K562 (cell line): ENCODE data around the gene FRMD3. TPM values are rescaled to one million over a fixed set of nuclear protein-coding genes. Genes with fewer than 3 reads are reported as not detected.
A peak's percentile ranks its signal among the peaks of the same experiment; 100 is the strongest.

ENCODE experiments used
- ATAC-seq: fragments of 200-7000 bp; cut with Tn5 transposase; 3 replicates; pipeline ENCODE4 v1.9.1; 2020; ENCODE audit warnings: moderate library complexity
- Bru-seq: library from RNA; stranded (reverse); fragments of 400-500 nt; gene quantifications from one replicate; lab custom pipeline; 2021; lab: Mats Ljungman, UMichigan
- BruChase-seq, 2 experiments: library from RNA; stranded (reverse); fragments of 400-500 nt; gene quantifications; one replicate each; lab custom pipeline; 2021; lab: Mats Ljungman, UMichigan
- BruUV-seq: library from RNA; stranded (reverse); fragments of 400-500 nt; replicated peaks from 2 replicates; lab custom pipeline; 2021; lab: Mats Ljungman, UMichigan
- CTCF ChIA-PET: fragments of 300-600 bp; formaldehyde crosslinking; extraction: SDS; loops from one replicate; lab custom pipeline; 2021; ENCODE audit warnings: low intra/inter-chr PET ratio; lab: Yijun Ruan, JAX
- POLR2A ChIA-PET: fragments of 300-600, 350-650 bp; sonication (Branson Sonifier 250); formaldehyde crosslinking; extraction: SDS; loops from one replicate; lab custom pipeline; 2021; ENCODE audit warnings: antibody characterized with exemption, inconsistent platforms; lab: Yijun Ruan, JAX
- DNase-seq, 4 experiments: peaks; one replicate each; pipeline versions ENCODE4 v3.0.0 to v3.0.0-alpha.2; 2011 to 2018; ENCODE audit warnings: low spot score in 3 of 4, mixed read lengths in 3 of 4; ENCODE audit errors: extremely low read depth in 1 of 4
- FAIRE-seq: peaks from 2 replicates; lab custom pipeline; 2011; peaks lifted over from hg19 to GRCh38; lab: Jason Lieb, UNC
- H2AFZ ChIP-seq: 2 replicates; pipeline ENCODE4 v1.6.0; 2011; ENCODE audit warnings: low read depth, low read length, control low read depth, inconsistent platforms
- H3K27ac ChIP-seq: fragments of 200-600 bp; 3 replicates; pipeline ENCODE4 v1.8.0; 2011; ENCODE audit warnings: low read depth, mild to moderate bottlenecking, control low read depth, inconsistent platforms, low read length, moderate library complexity, mixed read lengths; ENCODE audit errors: extremely low read depth
- H3K27me3 ChIP-seq, 2 experiments: fragments of 300-600 bp in 1 of 2; 2 replicates in 1 of 2; 3 replicates in 1 of 2; pipeline versions ENCODE4 v1.6.0 to v1.8.0; 2011; ENCODE audit warnings: inconsistent platforms in 2 of 2, low read length in 2 of 2, mild to moderate bottlenecking in 1 of 2, mixed read lengths in 1 of 2, moderate library complexity in 1 of 2; ENCODE audit not compliant: control insufficient read depth in 2 of 2, insufficient read depth in 2 of 2
- H3K36me3 ChIP-seq: fragments of 300-600 bp; 3 replicates; pipeline ENCODE4 v1.8.0; 2011; ENCODE audit warnings: mild to moderate bottlenecking, low read length, inconsistent platforms; ENCODE audit not compliant: control insufficient read depth, insufficient read depth
- H3K4me1 ChIP-seq, 2 experiments: fragments of 200-600 bp in 1 of 2; replicated peaks in 1 of 2; 2 replicates in 1 of 2; 3 replicates in 1 of 2; pipeline versions ENCODE4 v1.5.1 to v1.8.0; 2011; ENCODE audit warnings: inconsistent platforms in 2 of 2, low read length in 2 of 2, mild to moderate bottlenecking in 1 of 2, mixed read lengths in 1 of 2, moderate library complexity in 1 of 2; ENCODE audit not compliant: control insufficient read depth in 2 of 2, insufficient read depth in 2 of 2
- H3K4me2 ChIP-seq: 2 replicates; pipeline ENCODE4 v1.6.1; 2011; ENCODE audit warnings: low read length, control low read depth, inconsistent platforms, mixed read lengths; ENCODE audit not compliant: insufficient read depth
- H3K4me3 ChIP-seq: fragments of 200-600 bp; sonication (generic), shearing (Covaris generic); 2 replicates; pipeline ENCODE4 v1.5.1; 2016; ENCODE audit warnings: control low read depth, inconsistent platforms
- H3K79me2 ChIP-seq: fragments of 200-600 bp; 3 replicates; pipeline ENCODE4 v1.8.0; 2011; ENCODE audit warnings: low read length, inconsistent platforms; ENCODE audit not compliant: control insufficient read depth, insufficient read depth
- H3K9ac ChIP-seq, 2 experiments: 2 replicates each; pipeline versions ENCODE4 v1.6.0 to v1.6.1; 2011; ENCODE audit warnings: low read depth in 2 of 2, low read length in 2 of 2, control low read depth in 1 of 2, inconsistent platforms in 1 of 2, mild to moderate bottlenecking in 1 of 2, mixed read lengths in 1 of 2; ENCODE audit not compliant: insufficient read depth in 1 of 2
- H3K9me1 ChIP-seq: one replicate; pipeline ENCODE4 v1.6.0; 2011; ENCODE audit warnings: inconsistent platforms, mild to moderate bottlenecking, low read length, moderate library complexity; ENCODE audit not compliant: control insufficient read depth, insufficient read depth
- H3K9me3 ChIP-seq: replicated peaks from 2 replicates; pipeline ENCODE4 v1.5.1; 2011; ENCODE audit warnings: low read depth, low read length, inconsistent platforms; ENCODE audit not compliant: control insufficient read depth, insufficient read depth
- H4K20me1 ChIP-seq: replicated peaks from 2 replicates; pipeline ENCODE4 v1.6.1; 2011; ENCODE audit warnings: low read length, inconsistent platforms, mixed read lengths; ENCODE audit not compliant: control insufficient read depth, insufficient read depth
- BDP1 ChIP-seq: IDR thresholded peaks from 3 replicates; pipeline ENCODE4 v1.6.1; 2011; ENCODE audit not compliant: insufficient read length, insufficient read depth
- FOXJ2 ChIP-seq: fragments of 200-800 bp; sonication (Bioruptor generic); IDR thresholded peaks from 2 replicates; pipeline ENCODE4 v1.6.1; 2016; ENCODE audit warnings: missing genetic modification characterization, missing compliant biosample characterization
- ILF3 ChIP-seq: fragments of 450-650 bp; IDR thresholded peaks from 2 replicates; pipeline ENCODE4 v1.6.1; 2018; ENCODE audit warnings: antibody characterized with exemption, mild to moderate bottlenecking, moderate library complexity, borderline replicate concordance
- RNF2 ChIP-seq: sonication (generic); IDR thresholded peaks from 2 replicates; pipeline ENCODE4 v1.6.1; 2016
- SREBF1 ChIP-seq: fragments of 150-350 bp; IDR thresholded peaks from 2 replicates; pipeline ENCODE4 v1.6.1; 2014; ENCODE audit warnings: antibody characterized with exemption, low read depth, low read length, borderline replicate concordance
- SRSF3 ChIP-seq: fragments of 200-400 bp; formaldehyde crosslinking; IDR thresholded peaks from 2 replicates; pipeline ENCODE4 v1.6.1; 2016; ENCODE audit warnings: mild to moderate bottlenecking, low read length, moderate library complexity; ENCODE audit not compliant: insufficient read depth
- TBL1XR1 ChIP-seq, 2 experiments: IDR thresholded peaks; 2 replicates each; pipeline ENCODE4 v1.6.1; 2012; ENCODE audit warnings: improper control_type of control experiment in 2 of 2, low read length in 2 of 2, mild to moderate bottlenecking in 1 of 2
- ZFX ChIP-seq: sonication (generic); formaldehyde crosslinking; IDR thresholded peaks from 2 replicates; pipeline ENCODE4 v1.8.0; 2022; ENCODE audit warnings: mild to moderate bottlenecking, missing genetic modification reagents, moderate library complexity
- ZNF124 ChIP-seq: sonication (generic); formaldehyde crosslinking; IDR thresholded peaks from 2 replicates; pipeline ENCODE4 v1.8.1; 2022; ENCODE audit warnings: missing genetic modification reagents
- WGBS: fragments of 100-300 bp; shearing (Covaris generic); methylation state at CpG from one replicate; pipeline ENCODE4 v1.1.6; 2016; ENCODE audit warnings: low coverage, mixed read lengths; ENCODE audit not compliant: insufficient coverage; ENCODE audit errors: missing lambda C conversion rate; 5-methylcytosine and 5-hydroxymethylcytosine counted together
- in situ Hi-C: fragments of 300-500 bp; cut with MboI; formaldehyde crosslinking; loops from 4 replicates; pipeline ENCODE4 v1.15.0; 2018; ENCODE audit warnings: inconsistent platforms, mixed read lengths
- intact Hi-C: fragments of 100-400 bp; cut with micrococcal nuclease; formaldehyde crosslinking; loops from 2 replicates; pipeline ENCODE4 v1.14.2; 2022
- long read RNA-seq, 3 experiments: library from polyadenylated mRNA in 2 of 3; library from RNA in 1 of 3; unstranded in 2 of 3; stranded (forward) in 1 of 3; transcript quantifications; one replicate each; pipeline ENCODE4 v2.0.0, GENCODE V29; 2019 to 2022
- polyA minus RNA-seq, 3 experiments: library from RNA; depleted of rRNA, polyadenylated mRNA; stranded (reverse); fragments of >200 nt; gene quantifications; 2 replicates each; pipeline ENCODE4 v1.2.3, GENCODE V29; 2011
- polyA plus RNA-seq, 8 experiments: library from polyadenylated mRNA; depleted of rRNA in 4 of 8; stranded (reverse) in 5 of 8; unstranded in 3 of 8; fragments of >200 nt; fragmentation: Nextera tagmentation in 2 of 8; fragmentation: Illumina TruSeq in 1 of 8; extraction: Ambion mirVana in 2 of 8; extraction: Trizol in 1 of 8; gene quantifications; 2 replicates each; pipeline versions ENCODE4 v1.2.1 to v1.2.3, GENCODE V29; 2011 to 2014; ENCODE audit warnings: inconsistent platforms in 1 of 8, missing spikeins in 1 of 8
- total RNA-seq, 7 experiments: library from RNA; depleted of rRNA in 6 of 7; stranded (reverse); fragments of >200 nt in 6 of 7; fragmentation: Illumina TruSeq in 2 of 7; extraction: Trizol in 2 of 7; gene quantifications; 2 replicates each; pipeline versions ENCODE4 v1.2.1 to v1.2.3, GENCODE V29; 2011 to 2021; ENCODE audit warnings: low replicate concordance in 1 of 7
- TF ChIP-seq, protein P1 (sequence below): IDR thresholded peaks from 3 replicates; pipeline ENCODE4 v1.6.1; 2011; ENCODE audit warnings: borderline replicate concordance, mild to moderate bottlenecking, moderate library complexity; ENCODE audit not compliant: insufficient read length; ENCODE audit errors: extremely low read depth
- TF ChIP-seq, protein P2 (sequence below): sonication (generic); formaldehyde crosslinking; IDR thresholded peaks from 2 replicates; pipeline ENCODE4 v1.8.0; 2022; ENCODE audit warnings: missing genetic modification reagents, mild to moderate bottlenecking, borderline replicate concordance

FRMD3 gene
- 0.58 and 0.77 TPM in 2 replicates for total RNA-seq (2011; cell fraction: chromatin; rRNA removed; ENCODE audit: low replicate concordance)
- total RNA-seq (2011; cell fraction: nucleolus; rRNA removed): 0.33 and 0.39 TPM in 2 replicates
- total RNA-seq (2011; cell fraction: nucleoplasm; rRNA removed): 0.46 and 1.2 TPM in 2 replicates
- total RNA-seq (2014; rRNA removed): 0.09 and 0.33 TPM in 2 replicates
- total RNA-seq (2014; rRNA removed; fragmentation: Illumina TruSeq; extraction: Trizol): 0.26 and 0.36 TPM in 2 replicates
- 0.26 and 0.33 TPM in 2 replicates for total RNA-seq (2015; rRNA removed; fragmentation: Illumina TruSeq; extraction: Trizol)
- 0.29 and 0.51 TPM in 2 replicates for total RNA-seq (2021)
- polyA plus RNA-seq (2011; rRNA removed): 0.16 and 0.21 TPM in 2 replicates
- polyA plus RNA-seq (2011; cell fraction: cytosol; rRNA removed): 0.04 and 0.22 TPM in 2 replicates
- 0.53 and 0.56 TPM in 2 replicates for polyA plus RNA-seq (2011; cell fraction: nucleus; rRNA removed)
- polyA plus RNA-seq (2012): 0.17 and 0.20 TPM in 2 replicates
- 0.12 and 0.37 TPM in 2 replicates for polyA plus RNA-seq (2014; fragmentation: Illumina TruSeq; extraction: Trizol)
- under 1 TPM; 0.10 to 0.14 TPM for polyA plus RNA-seq (2014; fragmentation: Nextera tagmentation; extraction: Ambion mirVana)
- 0.16 and 0.34 TPM in 2 replicates for polyA plus RNA-seq (2014; rRNA removed)
- polyA minus RNA-seq (2011; rRNA and poly(A)+ RNA removed): 0.25 and 0.45 TPM in 2 replicates
- polyA minus RNA-seq (2011; cell fraction: cytosol; rRNA and poly(A)+ RNA removed): not detected in 2 replicates
- 0.81 and 1.00 TPM in 2 replicates for polyA minus RNA-seq (2011; cell fraction: nucleus; rRNA and poly(A)+ RNA removed)
- percentile 36 among the genes with signal in this experiment for Bru-seq, nascent RNA
- percentile 34 among the genes with signal in this experiment for BruChase-seq, experiment 1, labeled RNA remaining after a 2-hour chase
- BruChase-seq, experiment 2, labeled RNA remaining after a 6-hour chase: percentile 32 among the genes with signal in this experiment
- long read RNA-seq, experiment 1, partial matches to known transcripts: 0 of 2 reads
- long read RNA-seq, experiment 1, other reads (novel, unspliced or antisense): 2 of 2 reads
- long read RNA-seq, experiment 2: 0 reads
- long read RNA-seq, experiment 3: 0 reads

DNA sequence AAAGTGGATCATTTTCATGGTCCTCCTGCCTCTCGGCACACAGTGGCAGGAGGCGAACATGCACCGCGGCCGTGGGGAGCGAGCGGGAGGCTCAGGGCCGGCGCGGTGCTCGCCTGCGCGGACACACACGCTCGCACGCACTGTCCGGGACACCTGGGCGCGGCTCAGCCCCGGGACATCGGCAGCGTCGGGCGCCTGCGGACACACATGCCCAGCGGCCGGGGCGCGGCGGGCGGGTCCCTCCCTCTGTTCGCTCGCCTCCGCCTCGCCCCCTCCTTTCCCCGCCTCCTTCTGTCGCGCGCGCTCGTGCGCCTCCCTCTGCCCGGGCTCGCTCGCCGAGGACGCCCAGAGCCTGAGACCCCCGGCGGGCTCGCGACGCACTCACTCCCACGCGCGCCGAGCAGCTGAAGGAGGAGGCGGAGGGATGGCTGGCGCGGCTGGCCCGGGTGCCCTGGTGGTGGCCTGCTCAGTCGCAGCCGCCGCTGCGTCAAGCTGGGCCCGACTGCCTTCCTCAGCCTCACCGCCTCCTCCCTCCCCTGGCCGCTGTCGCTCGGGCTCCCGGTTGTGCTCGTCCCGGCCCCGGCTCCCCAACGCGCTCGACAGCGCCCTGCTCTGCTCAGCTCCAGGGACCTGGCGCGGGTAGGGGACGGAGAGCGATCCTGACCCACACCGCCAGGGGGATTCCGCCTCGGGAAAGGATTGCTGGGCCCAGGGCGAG is at the start of gene FRMD3:
Gene FRMD3, minus strand, starts transcription at position 230 of the 718 bp plus-strand sequence. Its CDS starts 170 bp downstream, at position 60.
- POLR2A ChIA-PET: no interaction called here
- in situ Hi-C loops (no loop called here), intact Hi-C loops (no loop called here)
- no TSS peak for BruUV-seq
- DNase-seq: no peak
- no peak within 1 kb of the TSS for H3K4me2 ChIP-seq
- H3K4me3 ChIP-seq: no peak within 1 kb of the TSS
- H3K4me1 ChIP-seq: no peaks in the 10 kb centered on the region
- no peak within 1 kb of the TSS for H3K9ac ChIP-seq
- no peak for ATAC-seq
- CTCF ChIA-PET: no interaction called here
- no peaks in the 10 kb centered on the region for H3K9me1 ChIP-seq
- H3K36me3 ChIP-seq: no peaks in the 10 kb centered on the region
- 58% methylated on average over 16 of the region's 85 CpGs for WGBS
- no peaks in the 10 kb centered on the region for H3K79me2 ChIP-seq
- no peaks in the 10 kb centered on the region for H3K9me3 ChIP-seq
- no peaks in the 10 kb centered on the region for H4K20me1 ChIP-seq
- FAIRE-seq: no peak
- no peaks in the 10 kb centered on the region for H3K27me3 ChIP-seq
- no peak within 1 kb of the TSS for H3K27ac ChIP-seq
- no peak within 1 kb of the TSS for H2AFZ ChIP-seq
- TF ChIP-seq BDP1: no peak
- TF ChIP-seq, protein P1, sequence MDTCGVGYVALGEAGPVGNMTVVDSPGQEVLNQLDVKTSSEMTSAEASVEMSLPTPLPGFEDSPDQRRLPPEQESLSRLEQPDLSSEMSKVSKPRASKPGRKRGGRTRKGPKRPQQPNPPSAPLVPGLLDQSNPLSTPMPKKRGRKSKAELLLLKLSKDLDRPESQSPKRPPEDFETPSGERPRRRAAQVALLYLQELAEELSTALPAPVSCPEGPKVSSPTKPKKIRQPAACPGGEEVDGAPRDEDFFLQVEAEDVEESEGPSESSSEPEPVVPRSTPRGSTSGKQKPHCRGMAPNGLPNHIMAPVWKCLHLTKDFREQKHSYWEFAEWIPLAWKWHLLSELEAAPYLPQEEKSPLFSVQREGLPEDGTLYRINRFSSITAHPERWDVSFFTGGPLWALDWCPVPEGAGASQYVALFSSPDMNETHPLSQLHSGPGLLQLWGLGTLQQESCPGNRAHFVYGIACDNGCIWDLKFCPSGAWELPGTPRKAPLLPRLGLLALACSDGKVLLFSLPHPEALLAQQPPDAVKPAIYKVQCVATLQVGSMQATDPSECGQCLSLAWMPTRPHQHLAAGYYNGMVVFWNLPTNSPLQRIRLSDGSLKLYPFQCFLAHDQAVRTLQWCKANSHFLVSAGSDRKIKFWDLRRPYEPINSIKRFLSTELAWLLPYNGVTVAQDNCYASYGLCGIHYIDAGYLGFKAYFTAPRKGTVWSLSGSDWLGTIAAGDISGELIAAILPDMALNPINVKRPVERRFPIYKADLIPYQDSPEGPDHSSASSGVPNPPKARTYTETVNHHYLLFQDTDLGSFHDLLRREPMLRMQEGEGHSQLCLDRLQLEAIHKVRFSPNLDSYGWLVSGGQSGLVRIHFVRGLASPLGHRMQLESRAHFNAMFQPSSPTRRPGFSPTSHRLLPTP: no peak
- TF ChIP-seq ZNF124: no peak
- TF ChIP-seq SRSF3: no peak
- TF ChIP-seq TBL1XR1 (IDR thresholded peaks at IDR 0.05; ENCODE audit: low read length in 2 of 2): no peak
- TF ChIP-seq ILF3: no peak
- TF ChIP-seq FOXJ2 (tag): no peak
- TF ChIP-seq, protein P2, sequence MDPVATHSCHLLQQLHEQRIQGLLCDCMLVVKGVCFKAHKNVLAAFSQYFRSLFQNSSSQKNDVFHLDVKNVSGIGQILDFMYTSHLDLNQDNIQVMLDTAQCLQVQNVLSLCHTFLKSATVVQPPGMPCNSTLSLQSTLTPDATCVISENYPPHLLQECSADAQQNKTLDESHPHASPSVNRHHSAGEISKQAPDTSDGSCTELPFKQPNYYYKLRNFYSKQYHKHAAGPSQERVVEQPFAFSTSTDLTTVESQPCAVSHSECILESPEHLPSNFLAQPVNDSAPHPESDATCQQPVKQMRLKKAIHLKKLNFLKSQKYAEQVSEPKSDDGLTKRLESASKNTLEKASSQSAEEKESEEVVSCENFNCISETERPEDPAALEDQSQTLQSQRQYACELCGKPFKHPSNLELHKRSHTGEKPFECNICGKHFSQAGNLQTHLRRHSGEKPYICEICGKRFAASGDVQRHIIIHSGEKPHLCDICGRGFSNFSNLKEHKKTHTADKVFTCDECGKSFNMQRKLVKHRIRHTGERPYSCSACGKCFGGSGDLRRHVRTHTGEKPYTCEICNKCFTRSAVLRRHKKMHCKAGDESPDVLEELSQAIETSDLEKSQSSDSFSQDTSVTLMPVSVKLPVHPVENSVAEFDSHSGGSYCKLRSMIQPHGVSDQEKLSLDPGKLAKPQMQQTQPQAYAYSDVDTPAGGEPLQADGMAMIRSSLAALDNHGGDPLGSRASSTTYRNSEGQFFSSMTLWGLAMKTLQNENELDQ (CRISPR knock-in tag): no peak
- TF ChIP-seq SREBF1: no peak
- TF ChIP-seq ZFX (CRISPR knock-in tag): no peak
- TF ChIP-seq RNF2: no peak
